ENCODE results near the gene SIL1.
"Not testable (repeated sequence)": the region's sequence is repeated elsewhere in the genome, so short reads cannot be mapped to it uniquely, and the experiment has no call there.

Gene SIL1

GRCh38 chr5:139137697-139138096 lies 60.5 kb downstream of the SIL1 start:
- DNase-seq: no peak

DNA sequence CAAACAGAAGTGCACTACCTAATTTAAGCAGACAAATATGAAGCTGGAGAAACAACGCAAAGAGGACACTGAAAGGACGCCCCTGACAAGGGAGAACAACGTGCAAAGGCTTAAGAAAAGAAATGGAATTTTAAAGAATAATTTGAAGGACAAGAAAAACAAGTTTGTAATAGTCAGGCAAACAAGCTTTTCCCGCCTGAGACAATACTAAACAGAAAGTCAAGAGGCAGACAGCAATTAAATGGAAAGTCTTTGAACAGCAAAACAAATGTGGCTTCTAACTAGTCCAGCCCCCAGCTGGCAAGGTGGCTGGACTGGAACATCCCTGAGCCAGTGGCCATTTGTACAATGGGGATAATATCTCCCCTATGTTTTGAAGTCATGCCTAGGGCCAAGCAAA lies 63.3 kb downstream of the SIL1 start:
- no peak for DNase-seq

DNA sequence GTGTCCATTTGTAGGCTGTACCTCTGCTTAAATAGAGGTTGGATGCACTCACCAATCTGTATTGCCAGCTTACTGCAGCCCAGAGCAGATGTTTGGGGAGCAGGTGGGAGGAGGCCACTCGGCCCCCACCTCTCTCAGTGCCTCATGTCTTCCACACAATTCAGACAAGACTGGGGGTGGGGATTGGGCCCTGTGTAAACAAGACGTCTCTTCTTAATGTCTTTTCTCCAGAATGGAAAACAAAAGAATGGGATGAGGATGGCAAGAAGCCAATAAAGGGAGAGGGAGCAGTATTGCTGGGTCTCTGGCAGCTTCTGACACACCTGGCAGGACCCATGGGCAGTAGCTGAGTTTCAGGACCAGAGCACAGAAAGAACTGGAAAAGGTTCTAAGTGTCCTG lies 64.9 kb downstream of the SIL1 start:
- DNase-seq: no peak

DNA sequence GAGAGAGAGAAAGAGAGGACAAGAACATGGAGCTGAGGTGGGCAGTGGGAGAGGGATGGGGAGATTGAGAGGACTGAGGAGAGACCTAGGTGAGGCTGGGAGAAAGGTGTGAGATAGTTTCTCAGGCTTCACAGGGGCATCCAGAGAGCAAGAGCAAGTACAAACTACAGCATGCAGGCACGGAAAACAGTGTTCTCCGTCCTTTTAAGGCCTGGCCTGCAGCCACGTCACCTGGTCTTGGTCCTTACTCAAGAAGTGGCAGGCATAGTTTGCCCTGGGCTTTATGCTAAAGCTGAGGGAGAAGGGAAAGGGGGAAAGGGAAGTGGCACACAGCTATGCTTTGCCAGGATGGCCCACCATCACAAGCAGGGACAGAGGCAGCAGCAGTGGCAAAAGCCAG lies 65.7 kb downstream of the SIL1 start:
- no peak for DNase-seq

DNA sequence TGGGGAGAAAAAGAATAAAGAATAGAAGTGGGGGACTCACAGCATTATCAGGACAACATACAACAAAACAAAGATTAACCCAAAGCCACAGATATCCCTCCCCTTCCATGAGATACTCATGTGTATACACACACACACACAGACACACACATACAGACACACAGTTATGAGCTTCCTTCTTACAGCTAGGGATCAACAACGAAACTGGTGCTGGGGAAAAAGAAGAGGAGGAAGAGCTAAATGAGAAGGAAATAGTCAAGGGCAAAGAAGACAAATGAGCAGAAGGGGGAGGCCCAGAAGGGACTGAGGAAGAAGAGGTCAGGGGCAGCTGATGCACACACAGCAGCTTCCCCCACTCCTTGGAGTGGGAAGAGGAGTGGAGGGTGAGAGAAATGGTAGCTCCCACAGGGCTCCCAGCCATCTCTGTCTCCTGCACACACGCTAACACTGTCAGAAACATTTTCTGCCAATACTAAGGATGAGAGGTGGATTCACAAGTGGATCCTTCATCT lies 66.2 kb downstream of the SIL1 start:
- no peak for DNase-seq

- DNase-seq: no peak
Observed at GRCh38 chr5:139131465-139131864, 66.7 kb downstream of the SIL1 start.

DNA sequence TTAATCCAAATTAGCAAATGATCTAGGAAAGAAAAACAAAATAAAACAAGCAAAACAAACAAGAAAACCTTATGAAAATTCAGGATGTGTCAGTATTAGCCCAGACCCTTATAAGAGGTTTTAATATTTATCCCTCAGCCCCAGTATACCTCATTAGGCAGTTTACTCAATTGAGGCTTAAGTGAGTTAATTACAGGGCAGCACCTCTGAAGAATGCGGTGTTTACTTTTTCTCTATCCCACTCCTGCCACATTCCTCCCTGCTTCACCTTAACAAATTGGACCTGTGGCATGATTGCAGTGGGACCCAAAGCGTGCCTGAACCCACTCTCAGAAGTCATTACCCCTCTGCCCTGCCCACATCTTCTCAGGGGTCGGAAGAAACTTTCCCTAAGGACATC lies 67.1 kb downstream of the SIL1 start:
- no peak for DNase-seq

DNA sequence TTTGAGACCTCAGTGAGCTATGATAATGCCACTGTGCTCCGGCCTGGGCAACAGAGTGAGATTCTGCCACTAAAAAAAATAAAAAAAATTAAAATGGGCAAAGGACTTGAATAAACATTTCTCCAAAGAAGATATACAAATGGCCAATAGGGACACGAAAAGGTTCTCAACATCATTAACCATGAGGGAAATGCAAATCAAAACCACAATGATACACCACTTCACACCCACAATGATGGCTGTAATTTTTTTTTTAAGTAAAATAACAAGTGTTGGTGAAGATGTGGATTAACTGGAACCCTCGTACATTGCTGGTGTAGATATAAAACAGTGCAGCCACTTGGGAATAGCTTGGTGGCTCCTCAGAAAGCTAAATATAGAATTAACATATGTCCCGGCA lies 68.0 kb downstream of the SIL1 start:
- DNase-seq: no peak

DNA sequence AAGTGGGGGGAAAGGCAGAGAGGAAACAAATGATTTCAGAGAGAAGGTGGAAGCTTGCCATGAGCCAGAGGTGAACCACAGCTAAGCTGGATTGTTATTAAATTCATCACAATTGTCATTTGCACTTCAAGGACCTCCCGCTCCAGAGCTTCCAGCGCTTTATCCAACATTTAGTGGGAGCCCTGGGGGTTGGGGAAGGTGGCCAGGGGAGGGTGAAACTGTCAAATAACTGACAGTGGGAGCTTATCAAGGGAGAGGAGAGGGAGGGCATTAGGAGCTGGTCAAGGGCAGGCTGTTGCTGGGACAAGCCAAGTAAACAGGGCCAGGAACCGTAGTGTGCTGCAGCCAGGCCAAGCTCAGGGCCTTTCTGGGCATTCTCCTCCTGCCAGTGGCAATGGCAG lies 71.5 kb downstream of the SIL1 start:
- no peak for DNase-seq

DNA sequence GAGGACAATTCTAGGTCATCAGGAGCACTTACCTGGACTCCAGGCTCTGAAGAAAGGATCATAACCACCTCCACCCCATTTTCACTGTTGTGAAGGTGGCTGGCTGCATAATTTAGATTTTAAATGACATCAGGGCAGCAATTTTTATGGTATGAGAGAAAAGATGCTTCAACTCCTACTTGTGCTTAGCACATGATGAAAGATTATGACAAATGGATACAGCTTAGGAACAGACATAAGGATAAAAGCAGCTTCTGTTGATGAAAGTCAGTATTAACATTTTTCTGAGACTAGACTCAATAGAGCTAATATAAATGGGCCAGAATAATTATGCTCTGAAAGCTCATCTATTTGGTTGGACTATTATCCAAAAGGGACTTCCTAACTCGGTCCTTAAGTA lies 72.2 kb downstream of the SIL1 start:
- DNase-seq: no peak

DNA sequence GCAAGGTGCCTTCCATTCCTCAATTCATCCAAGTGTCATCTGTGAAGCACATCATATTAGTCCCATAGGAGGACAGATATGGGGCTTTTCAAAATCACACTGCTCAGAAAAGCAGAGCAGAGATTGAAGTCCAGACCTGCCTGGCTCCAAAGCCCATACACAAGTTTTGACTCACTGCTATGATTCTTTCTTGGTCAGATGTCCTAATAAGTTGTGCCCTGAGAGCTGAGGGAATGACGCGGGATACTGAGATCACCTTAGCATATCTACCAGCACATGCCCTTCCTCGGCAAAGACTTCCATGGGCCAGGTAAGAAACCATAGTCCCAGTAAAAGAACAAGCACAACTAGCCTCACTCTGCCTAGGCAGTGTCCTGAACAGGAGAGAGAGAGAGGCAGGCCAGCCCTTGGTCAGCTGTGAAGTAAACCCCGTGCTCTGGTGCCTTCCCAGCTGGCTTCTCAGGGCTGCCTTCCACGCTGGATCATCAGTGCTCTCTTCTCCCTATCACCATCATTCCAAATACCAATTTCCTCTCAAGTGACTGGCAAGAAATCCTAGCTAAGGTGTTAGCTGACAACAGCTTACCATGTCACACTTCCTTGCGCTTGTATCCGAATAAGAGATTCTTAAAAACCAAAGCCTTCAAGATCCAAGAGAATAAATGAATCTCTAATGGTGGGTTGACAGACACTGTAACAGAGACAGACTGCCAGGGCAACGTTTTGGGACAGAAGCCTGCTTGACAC lies 73.2 kb downstream of the SIL1 start:
- no peak for DNase-seq

GRCh38 chr5:139121120-139121519 lies 77.0 kb downstream of the SIL1 start:
- DNase-seq: no peak

DNA sequence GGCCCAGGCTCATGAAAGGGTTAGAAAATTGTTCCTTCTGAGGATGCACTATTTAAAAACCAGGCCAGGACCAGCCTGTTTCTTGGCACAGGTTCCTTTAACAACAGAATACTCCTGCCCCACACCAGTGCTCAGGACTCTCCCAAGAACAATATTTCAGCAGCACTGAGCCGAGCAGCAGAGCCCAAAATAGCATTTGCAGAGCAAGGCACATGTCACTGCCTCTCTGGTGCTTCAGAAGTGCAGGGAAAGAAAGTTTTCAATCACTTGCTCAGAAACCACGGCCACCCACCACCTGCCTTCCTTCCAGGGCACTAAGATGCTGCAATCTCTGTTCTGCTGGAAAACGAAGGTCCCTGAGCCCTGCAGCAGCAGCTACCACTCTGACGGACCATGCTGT lies 77.6 kb downstream of the SIL1 start:
- no peak for DNase-seq

- no peak for DNase-seq
Observed at GRCh38 chr5:139118804-139119203, 79.4 kb downstream of the SIL1 start.

GRCh38 chr5:139117342-139117884 lies 80.8 kb downstream of the SIL1 start:
- DNase-seq: no peak

GRCh38 chr5:139116100-139116655 lies 82.0 kb downstream of the SIL1 start:
- DNase-seq: no peak

DNA sequence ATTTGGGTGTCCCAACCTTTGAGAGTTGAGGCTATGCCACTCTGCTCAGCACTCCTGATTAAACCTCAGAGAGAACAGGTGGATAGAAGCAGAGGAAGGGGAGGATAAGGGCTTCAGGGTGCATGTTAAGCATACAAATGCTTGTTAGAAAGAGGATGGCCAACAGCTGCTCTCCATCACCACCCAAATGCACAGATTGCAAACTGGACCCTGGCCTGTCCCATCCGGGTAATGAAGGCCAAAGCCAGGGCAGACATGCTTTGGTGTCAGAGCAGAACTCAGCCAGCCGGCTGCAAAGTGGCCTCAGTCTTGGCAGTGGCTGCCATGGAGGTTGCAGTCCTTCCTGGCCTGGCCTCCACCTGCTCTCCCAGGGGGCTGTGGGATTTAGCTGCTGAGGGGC lies 84.3 kb downstream of the SIL1 start:
- no peak for DNase-seq

DNA sequence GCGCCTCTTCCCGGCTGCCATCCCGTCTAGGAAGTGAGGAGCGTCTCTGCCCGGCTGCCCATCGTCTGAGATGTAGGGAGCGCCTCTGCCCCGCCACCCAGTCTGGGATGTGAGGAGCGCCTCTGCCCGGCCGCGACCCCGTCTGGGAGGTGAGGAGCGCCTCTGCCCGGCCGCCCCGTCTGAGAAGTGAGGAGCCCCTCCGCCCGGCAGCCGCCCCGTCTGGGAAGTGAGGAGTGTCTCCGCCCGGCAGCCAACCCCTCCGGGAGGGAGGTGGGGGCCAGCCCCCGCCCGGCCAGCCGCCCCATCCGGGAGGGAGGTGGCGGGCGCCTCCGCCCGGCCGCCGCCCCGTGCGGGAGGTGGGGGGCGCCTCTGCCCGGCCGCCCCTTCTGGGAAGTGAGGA lies 85.8 kb downstream of the SIL1 start:
- not testable (repeated sequence) for DNase-seq

DNA sequence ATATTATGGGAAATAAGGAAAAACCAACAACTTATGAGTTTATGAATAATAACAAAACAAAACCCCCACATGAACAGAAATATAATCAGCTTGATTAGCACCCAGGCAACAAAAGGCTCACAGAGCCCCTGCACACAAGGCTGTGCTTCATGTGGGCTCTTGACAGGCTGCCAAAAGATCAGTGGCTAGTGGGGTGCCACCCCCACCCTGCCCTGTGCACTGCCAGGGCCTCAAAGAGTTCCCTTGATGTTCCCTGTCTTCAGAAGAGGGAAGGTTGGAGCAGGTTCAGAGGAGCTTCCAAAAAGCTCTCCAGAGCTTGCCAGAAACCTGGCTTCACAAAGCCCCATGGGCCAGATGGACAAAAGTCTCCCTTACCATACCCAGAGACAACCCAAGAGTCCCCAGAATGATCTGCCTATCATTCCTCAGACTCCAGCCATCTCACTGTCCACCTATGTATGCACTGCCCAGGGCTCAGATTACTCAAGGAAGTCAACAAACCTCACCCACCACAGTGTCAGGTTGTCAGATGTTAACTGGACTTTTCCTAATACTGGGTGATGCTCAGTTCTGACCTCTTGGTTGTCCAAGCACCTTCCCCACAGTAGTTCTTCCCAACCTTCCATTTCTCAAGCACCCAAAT lies 87.5 kb downstream of the SIL1 start:
- no peak for DNase-seq

- no peak for DNase-seq
Observed at GRCh38 chr5:139108063-139108824, 89.9 kb downstream of the SIL1 start.

GRCh38 chr5:139105621-139106071 lies 92.5 kb downstream of the SIL1 start:
- DNase-seq: no peak

DNA sequence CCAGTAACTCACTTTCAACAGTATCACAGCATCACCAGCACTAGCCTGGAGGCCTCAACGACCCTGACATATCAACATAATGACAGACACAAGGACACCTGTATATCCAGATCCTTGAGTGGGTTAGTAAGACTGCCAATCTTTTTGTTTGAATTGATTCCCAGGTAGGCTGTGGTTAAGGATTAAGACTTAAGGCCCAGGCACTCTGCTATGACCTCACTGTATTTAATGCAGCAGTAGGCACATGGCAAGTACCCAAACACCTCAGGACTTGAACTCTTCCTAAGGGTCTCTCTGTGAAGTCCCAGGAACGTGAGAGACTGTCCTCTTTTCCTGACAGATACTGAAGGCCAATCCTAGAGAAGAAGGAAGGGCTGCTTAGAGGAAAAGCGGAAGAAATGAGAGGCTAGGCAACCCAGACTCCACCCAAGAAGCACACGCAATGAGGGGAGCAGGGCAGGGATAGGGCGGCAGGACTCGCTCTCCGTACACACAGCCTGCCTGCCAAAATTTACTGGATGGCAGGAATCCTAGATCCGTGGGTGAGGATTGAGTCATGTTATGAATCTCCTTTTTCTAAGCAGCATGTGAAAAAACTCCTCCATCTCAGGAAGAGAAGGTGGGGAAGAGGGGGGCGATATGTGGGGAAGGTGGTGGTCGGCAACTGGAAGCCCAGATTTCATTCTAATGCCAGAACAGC lies 93.4 kb downstream of the SIL1 start:
- no peak for DNase-seq

DNA sequence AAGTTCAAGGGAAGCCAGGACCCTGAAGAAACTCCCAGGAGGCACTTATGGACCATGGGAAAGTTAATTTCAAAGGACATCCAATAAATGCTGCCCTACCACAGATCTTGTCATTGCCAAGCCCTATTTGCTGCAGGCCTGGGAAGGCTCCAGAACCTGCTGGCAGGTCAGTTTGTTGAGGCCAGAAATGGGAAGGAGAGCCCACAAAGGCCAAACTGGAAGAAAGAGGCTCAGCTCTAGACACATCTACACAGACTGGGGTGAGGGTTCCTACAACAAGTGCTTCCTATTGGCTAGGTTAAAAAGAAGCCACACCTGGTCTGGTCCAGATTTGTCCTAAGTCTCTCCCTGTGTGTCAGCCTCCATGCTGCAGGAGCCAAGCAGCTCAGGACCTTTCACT lies 94.4 kb downstream of the SIL1 start:
- DNase-seq: no peak
